Gastroesophageal sphincter (tissue), 4 donors: ENCODE measurements around the gene SDE2. TPM values are rescaled to one million over a fixed set of nuclear protein-coding genes. Genes with fewer than 3 reads are reported as not detected.

Source experiments
- ATAC-seq: fragments of 150-250 bp; one replicate; pipeline ENCODE4 v1.9.1; 2016; ENCODE audit warnings: mild to moderate bottlenecking, moderate library complexity
- H3K27ac ChIP-seq, 4 donors: fragments of 200-600 bp; sonication (generic) in 3 of 4; 1 replicate in 3 of 4; 2 replicates in 1 of 4; pipeline ENCODE4 v1.5.1; 2016 to 2019
- H3K27me3 ChIP-seq: fragments of 200-600 bp; sonication (generic); one replicate; pipeline ENCODE4 v1.5.1; 2019
- H3K36me3 ChIP-seq, 2 donors: fragments of 200-600 bp; sonication (generic); one replicate each; pipeline ENCODE4 v1.5.1; 2019; ENCODE audit warnings: control low read depth in 1 of 2
- H3K4me1 ChIP-seq, 3 donors: fragments of 200-600 bp; sonication (generic); 1 replicate in 2 of 3; 2 replicates in 1 of 3; pipeline ENCODE4 v1.5.1; 2016 to 2019; ENCODE audit warnings: control low read depth in 2 of 3
- H3K4me3 ChIP-seq, 2 donors: fragments of 200-600 bp; sonication (generic); one replicate each; pipeline ENCODE4 v1.5.1; 2019; ENCODE audit warnings: mild to moderate bottlenecking in 1 of 2, moderate library complexity in 1 of 2
- H3K9me3 ChIP-seq, 3 donors: fragments of 200-600 bp; sonication (generic); one replicate each; pipeline ENCODE4 v1.5.1; 2017 to 2019; ENCODE audit warnings: control low read depth in 2 of 3
- EP300 ChIP-seq: sonication (generic); formaldehyde crosslinking; IDR thresholded peaks from one replicate; pipeline ENCODE4 v1.6.1; 2017; ENCODE audit warnings: antibody characterized with exemption, mild to moderate bottlenecking
- POLR2A ChIP-seq, 2 donors: fragments of 450-650 bp; IDR thresholded peaks; one replicate each; pipeline ENCODE4 v1.6.1; 2017; ENCODE audit warnings: antibody characterized with exemption in 2 of 2, mild to moderate bottlenecking in 2 of 2, moderate library complexity in 1 of 2
- POLR2AphosphoS5 ChIP-seq: sonication (generic); formaldehyde crosslinking; IDR thresholded peaks from one replicate; pipeline ENCODE4 v1.6.1; 2017; ENCODE audit warnings: antibody characterized with exemption
- WGBS, 2 donors: methylation state at CpG; one replicate each; pipeline ENCODE4 v1.1.5; 2018; ENCODE audit warnings: low coverage in 1 of 2; 5-methylcytosine and 5-hydroxymethylcytosine counted together
- total RNA-seq, 4 donors: library from RNA; depleted of rRNA; stranded (reverse); fragments of >200 nt; gene quantifications; one replicate each; pipeline ENCODE4 v1.1.0, GENCODE V29; 2016
- TF ChIP-seq, protein P1 (sequence below), 4 experiments: fragments of 200-600 bp in 2 of 4; fragments of 450-650 bp in 2 of 4; sonication (generic) in 1 of 4; IDR thresholded peaks; one replicate each; pipeline ENCODE4 v1.5.1; 2017 to 2019; ENCODE audit warnings: antibody characterized with exemption in 4 of 4, mild to moderate bottlenecking in 2 of 4, moderate library complexity in 2 of 4

The SDE2 gene
- total RNA-seq, 4 donors from 2014 or later = 15.9 to 23.2 (median 21.2) TPM

GRCh38 chr1:226029568-226030225 lies 30.6 kb upstream of the SDE2 start:
- Histone ChIP-seq H3K27ac (no peak overlapping the region), H3K4me1 (peaks cover 0 to 11% (median 0%) of the 10 kb centered on the region in 3 donors), H3K36me3 (no peaks in the 10 kb centered on the region), H3K9me3 (no peaks in the 10 kb centered on the region), H3K4me3 (no peak overlapping the region), H3K27me3 (no peaks in the 10 kb centered on the region)
- no peak for ATAC-seq
- 88 to 90% methylated on average over 2 to 6 of the region's 7 CpGs for WGBS, 2 donors
- TF ChIP-seq, protein P1, sequence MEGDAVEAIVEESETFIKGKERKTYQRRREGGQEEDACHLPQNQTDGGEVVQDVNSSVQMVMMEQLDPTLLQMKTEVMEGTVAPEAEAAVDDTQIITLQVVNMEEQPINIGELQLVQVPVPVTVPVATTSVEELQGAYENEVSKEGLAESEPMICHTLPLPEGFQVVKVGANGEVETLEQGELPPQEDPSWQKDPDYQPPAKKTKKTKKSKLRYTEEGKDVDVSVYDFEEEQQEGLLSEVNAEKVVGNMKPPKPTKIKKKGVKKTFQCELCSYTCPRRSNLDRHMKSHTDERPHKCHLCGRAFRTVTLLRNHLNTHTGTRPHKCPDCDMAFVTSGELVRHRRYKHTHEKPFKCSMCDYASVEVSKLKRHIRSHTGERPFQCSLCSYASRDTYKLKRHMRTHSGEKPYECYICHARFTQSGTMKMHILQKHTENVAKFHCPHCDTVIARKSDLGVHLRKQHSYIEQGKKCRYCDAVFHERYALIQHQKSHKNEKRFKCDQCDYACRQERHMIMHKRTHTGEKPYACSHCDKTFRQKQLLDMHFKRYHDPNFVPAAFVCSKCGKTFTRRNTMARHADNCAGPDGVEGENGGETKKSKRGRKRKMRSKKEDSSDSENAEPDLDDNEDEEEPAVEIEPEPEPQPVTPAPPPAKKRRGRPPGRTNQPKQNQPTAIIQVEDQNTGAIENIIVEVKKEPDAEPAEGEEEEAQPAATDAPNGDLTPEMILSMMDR (IDR thresholded peaks at IDR 0.05) = no peak
- TF ChIP-seq POLR2A (IDR thresholded peaks at IDR 0.05) (no peak), POLR2AphosphoS5 (no peak), EP300 (no peak)

DNA sequence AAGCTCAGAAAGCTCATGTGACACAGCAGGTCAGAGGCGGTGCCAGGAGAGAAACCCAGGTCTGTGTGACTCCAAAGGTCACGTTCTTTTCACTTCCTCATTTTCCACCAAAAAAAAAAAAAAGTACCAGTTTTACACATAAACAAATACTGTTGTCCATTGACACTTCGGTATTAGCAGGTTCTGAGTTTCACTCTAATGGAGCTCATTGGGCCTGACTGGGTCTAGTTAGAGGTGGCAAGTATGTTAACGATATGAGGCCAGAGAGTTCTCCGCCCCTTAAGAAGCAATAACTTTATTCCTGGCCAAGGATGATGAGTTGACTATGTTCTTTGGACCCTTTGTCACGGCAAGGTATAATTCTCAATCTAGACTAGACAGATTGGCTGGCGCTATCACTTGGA lies 30.0 kb upstream of the SDE2 start:
- Histone ChIP-seq H3K27ac (no peak overlapping the region), H3K36me3 (no peaks in the 10 kb centered on the region), H3K9me3 (no peaks in the 10 kb centered on the region), H3K4me3 (no peak overlapping the region), H3K4me1 (peaks cover 0 to 5% (median 0%) of the 10 kb centered on the region in 3 donors), H3K27me3 (no peaks in the 10 kb centered on the region)
- 72 to 87% methylated on average over 3 to 7 of the region's 7 CpGs for WGBS, 2 donors
- no peak for TF ChIP-seq POLR2A (IDR thresholded peaks at IDR 0.05)
- no peak for TF ChIP-seq POLR2AphosphoS5
- TF ChIP-seq EP300 = no peak
- TF ChIP-seq, protein P1 (IDR thresholded peaks at IDR 0.05) = no peak
- ATAC-seq = no peak

- TF ChIP-seq POLR2A (IDR thresholded peaks at IDR 0.05) = no peak
- no peak for TF ChIP-seq POLR2AphosphoS5
- no peak for TF ChIP-seq EP300
- TF ChIP-seq, protein P1 (IDR thresholded peaks at IDR 0.05) = no peak
- ATAC-seq = no peak
- Histone ChIP-seq H3K27ac (no peak overlapping the region), H3K9me3 (no peaks in the 10 kb centered on the region), H3K36me3 (no peaks in the 10 kb centered on the region), H3K4me3 (no peak overlapping the region), H3K4me1 (no peaks in the 10 kb centered on the region), H3K27me3 (no peaks in the 10 kb centered on the region)
- 88% methylated on average over 3 of the region's 5 CpGs; no CpG with 5 or more reads in 1 of the 2 donors for WGBS, 2 donors
Measured at GRCh38 chr1:226027538-226028217, 28.5 kb upstream of the SDE2 start.

- no peak for TF ChIP-seq POLR2A (IDR thresholded peaks at IDR 0.05)
- no peak for TF ChIP-seq POLR2AphosphoS5
- no peak for TF ChIP-seq EP300
- TF ChIP-seq, protein P1 (IDR thresholded peaks at IDR 0.05) = no peak
- Histone ChIP-seq H3K27me3 (no peaks in the 10 kb centered on the region), H3K4me1 (no peaks in the 10 kb centered on the region), H3K9me3 (no peaks in the 10 kb centered on the region), H3K4me3 (no peak overlapping the region), H3K36me3 (no peaks in the 10 kb centered on the region), H3K27ac (no peak overlapping the region)
- ATAC-seq = no peak
- WGBS, 2 donors = 28 to 56% methylated on average over 2 of the region's 2 CpGs
Measured at GRCh38 chr1:226026833-226027232, 27.7 kb upstream of the SDE2 start.

GRCh38 chr1:226023735-226024134 lies 24.6 kb upstream of the SDE2 start:
- Histone ChIP-seq H3K27me3 (no peaks in the 10 kb centered on the region), H3K4me3 (no peak overlapping the region), H3K9me3 (no peaks in the 10 kb centered on the region), H3K36me3 (no peaks in the 10 kb centered on the region), H3K27ac (no peak overlapping the region), H3K4me1 (no peaks in the 10 kb centered on the region)
- 61 to 76% methylated on average over 5 of the region's 5 CpGs for WGBS, 2 donors
- TF ChIP-seq EP300 = no peak
- no peak for TF ChIP-seq POLR2AphosphoS5
- no peak for TF ChIP-seq POLR2A (IDR thresholded peaks at IDR 0.05)
- TF ChIP-seq, protein P1 (IDR thresholded peaks at IDR 0.05) = no peak
- no peak for ATAC-seq
